NCI-H2081 (cell line): Measurements from ENCODE around the gene RHOXF2B.
"Not testable (repeated sequence)": the region's sequence is repeated elsewhere in the genome, so short reads cannot be mapped to it uniquely, and the experiment has no call there.

ENCODE experiments used
- DNase-seq, 2 experiments: peaks; one replicate each; lab custom pipeline; 2025; lab: John Stamatoyannopoulos, UW

RHOXF2B gene

GRCh38 chrX:120077590-120077989, at the start of gene RHOXF2B:
RHOXF2B (minus strand) TSS chrX:120077690; CDS start chrX:120077552, 138 bp downstream.
- not testable (repeated sequence) for DNase-seq

GRCh38 chrX:120125444-120125843, 48.0 kb upstream of the RHOXF2B start:
- DNase-seq = no peak

DNA sequence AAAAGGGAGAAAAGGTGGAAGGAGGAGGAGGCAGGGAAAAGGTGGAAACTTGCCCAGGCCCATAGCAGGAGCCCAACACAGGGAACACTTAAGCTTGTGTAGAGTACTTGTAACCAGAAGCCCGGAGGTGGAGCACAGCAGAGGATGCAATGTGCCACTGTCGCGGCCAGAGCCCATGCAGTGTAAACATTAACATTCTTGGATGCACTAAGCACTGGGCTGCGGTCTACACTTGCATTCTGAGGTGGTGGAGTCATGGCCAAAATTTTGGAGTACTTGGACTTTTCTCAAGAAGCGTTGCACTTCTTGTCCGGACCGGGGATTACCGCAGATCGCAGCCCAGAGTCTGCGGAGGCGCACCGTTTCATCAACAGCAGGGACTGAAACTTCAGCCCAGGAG, 42.7 kb upstream of the RHOXF2B start:
- no peak for DNase-seq

DNA sequence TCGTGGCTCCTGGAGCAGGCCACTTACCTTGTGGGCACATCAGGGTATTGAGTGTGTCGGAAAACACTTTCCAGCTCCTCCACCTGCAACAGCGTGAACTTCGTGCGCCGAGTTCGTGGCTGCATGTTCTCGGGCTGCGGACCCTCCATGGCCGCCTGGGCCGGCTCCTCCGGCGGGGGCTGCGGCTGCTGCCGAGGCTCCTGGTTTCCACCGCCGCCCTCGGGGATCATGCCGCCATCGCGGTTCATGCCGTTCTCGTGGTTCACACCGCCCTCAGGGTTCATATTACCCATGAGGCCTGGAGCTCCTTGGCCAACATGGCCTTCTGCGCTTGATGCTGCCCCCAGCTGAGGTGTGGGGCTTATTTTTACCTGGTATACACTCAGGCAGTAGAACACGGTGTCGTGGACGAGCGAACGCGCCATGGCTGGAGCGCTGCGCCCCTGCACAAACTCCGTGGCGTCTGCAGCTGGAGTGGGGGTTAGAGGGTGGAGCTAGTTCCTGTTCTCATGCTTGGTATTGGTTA, 38.0 kb upstream of the RHOXF2B start, which contains the start of gene RHOXF1:
RHOXF1 (minus strand) TSS at position 476 of the 526 bp plus-strand sequence; CDS start at position 425, 51 bp downstream.
- DNase-seq = no peak

DNA sequence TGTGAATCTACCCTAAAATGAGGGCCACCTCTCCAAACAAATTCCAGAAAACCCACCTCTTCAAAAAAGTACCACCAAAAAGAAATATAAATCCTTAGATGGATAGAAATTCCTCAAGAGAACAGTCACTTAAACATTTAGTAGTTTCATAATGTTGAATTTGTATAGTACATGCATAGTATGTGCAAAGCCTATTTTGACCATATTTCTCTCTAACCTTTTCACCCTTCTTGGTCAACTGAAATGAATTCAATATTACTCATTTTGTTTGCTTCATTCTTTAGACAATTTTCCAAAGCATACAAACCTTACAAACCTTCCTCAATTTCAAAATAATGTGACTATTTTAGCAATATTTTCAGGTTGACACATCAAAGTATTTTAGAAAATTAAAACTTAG, 34.1 kb upstream of the RHOXF2B start:
- no peak for DNase-seq

DNA sequence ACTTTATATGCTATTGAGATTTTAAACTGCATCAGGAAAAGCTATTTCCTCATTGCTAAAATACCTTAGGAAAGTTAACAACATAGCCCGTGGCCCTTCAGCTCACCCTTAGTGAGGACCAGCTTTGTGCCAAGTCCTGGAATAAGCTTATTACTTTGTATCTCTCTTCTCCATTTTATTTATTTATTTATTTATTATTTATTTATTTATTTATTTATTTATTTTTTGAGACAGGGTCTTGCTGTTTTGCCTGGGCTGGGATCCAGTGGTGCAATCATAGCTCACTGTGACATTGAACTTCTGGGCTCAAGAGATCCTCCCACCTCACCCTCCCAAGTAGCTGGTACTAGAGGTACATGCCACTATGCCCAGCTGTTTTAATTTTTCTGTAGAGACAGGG, 31.9 kb upstream of the RHOXF2B start:
- no peak for DNase-seq

DNA sequence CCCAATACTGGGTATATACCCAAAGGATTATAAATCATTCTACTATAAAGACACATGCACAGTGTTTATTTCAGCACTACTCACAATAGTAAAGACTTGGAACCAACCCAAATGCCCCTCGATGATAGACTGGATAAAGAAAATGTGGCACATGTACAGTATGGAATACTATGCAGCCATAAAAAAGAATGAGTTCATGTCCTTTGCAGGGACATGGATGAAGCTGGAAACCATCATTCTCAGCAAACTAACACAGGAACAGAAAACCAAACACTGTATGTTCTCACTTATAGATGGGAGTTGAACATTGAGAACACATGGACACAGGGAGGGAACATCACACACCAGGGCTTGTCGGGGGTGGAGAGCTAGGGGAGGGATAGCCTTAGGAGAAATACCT, 27.2 kb upstream of the RHOXF2B start:
- not testable (repeated sequence) for DNase-seq

- not testable (repeated sequence) for DNase-seq
Measured at GRCh38 chrX:120101057-120101456, 23.6 kb upstream of the RHOXF2B start.

DNA sequence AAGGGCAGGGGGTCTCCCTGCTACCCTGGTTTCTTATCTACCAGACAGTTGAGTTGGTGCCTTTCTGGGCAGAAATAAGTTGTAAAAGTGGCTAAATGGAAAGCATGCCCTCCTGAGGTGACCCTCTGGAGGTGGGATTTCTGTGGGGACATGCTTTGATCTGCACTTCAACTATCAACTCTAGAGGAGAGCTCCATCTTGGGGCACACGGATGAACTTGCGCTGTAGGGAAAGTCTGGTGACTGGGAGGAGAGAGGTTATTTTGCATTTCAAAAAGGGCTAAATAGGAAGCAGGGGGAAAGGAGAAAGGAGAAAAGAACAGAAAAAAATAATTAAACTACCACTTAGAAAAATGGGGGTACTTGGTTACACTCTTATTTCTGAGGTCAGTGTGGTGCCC, 12.7 kb upstream of the RHOXF2B start:
- no peak for DNase-seq

DNA sequence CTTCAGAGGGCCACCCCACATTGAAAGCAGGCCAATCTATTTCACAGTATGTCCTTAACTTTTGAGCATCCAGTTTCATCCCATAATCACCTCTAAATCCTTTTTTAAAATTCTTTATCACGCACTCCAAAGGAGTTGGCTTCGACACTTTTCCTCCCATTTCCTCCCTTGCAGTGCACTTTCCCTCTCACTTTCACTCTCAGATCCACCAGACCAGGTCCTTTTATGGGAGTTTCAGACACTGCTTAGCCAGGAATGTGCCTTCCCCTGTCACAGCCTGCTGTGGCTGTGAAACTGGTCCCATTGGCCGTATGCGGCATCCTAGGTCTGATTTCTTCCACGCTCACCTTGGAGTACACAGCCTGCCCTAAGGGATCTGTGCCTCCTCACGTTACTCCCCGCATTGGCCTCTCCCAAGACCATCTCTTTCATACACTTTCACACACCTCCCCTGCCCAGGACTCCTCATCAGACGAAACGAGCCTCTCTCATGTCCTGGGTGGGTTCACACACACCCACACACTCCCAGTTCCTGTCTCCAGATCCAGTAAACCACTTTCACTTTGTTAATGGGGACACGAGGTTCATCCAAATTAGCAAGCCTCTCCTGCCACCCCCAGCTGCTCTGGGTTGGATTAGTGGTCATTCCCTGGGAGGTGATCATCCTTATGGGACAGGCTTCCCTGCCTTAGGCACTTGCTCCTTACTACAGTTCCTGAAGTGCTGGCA, 10.0 kb upstream of the RHOXF2B start:
- no peak for DNase-seq

- not testable (repeated sequence) for DNase-seq
Measured at GRCh38 chrX:120085553-120086185, 8.2 kb upstream of the RHOXF2B start.

DNA sequence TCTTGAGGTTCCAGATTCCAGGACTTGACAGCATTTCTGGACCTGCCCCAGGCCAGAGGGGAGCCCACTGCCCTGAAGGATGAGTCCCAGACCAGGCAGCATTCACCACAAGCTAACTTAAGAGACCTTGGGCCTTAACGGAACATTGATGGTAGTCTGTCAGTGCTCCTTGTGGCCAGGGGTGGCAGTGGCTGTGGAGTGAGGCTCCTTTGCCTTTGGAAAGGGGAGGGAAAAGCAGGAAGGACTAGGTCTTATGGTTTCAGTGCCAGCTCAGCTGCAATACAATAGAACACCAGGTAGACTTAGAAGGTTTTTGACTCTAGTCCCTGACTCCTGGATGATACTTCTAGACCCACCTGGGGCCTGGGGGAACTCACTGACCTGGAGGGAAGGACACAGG, 11.3 kb downstream of the RHOXF2B start:
- not testable (repeated sequence) for DNase-seq

- not testable (repeated sequence) for DNase-seq
Measured at GRCh38 chrX:120042712-120043111, 34.8 kb downstream of the RHOXF2B start.

DNA sequence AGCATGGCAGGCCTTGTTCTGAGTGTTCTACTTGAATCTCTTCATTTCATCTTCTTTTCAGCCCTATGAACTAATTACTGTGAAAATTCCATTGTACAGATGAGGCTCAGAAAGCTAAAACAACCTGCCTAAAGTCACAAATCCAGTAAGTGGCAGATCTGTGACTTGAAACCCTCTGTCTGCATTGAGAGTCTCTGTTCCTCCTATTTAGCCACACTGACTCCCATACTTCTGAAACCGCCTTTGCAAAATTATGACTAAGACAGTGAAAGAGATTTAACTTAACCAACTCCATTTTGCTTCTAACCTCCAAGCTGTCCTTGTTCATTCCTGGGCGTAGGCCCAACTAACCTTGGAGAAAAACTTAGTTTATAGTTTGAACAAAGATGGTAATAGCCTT, 35.2 kb downstream of the RHOXF2B start:
- not testable (repeated sequence) for DNase-seq

GRCh38 chrX:120040176-120040575, 37.3 kb downstream of the RHOXF2B start:
- not testable (repeated sequence) for DNase-seq

DNA sequence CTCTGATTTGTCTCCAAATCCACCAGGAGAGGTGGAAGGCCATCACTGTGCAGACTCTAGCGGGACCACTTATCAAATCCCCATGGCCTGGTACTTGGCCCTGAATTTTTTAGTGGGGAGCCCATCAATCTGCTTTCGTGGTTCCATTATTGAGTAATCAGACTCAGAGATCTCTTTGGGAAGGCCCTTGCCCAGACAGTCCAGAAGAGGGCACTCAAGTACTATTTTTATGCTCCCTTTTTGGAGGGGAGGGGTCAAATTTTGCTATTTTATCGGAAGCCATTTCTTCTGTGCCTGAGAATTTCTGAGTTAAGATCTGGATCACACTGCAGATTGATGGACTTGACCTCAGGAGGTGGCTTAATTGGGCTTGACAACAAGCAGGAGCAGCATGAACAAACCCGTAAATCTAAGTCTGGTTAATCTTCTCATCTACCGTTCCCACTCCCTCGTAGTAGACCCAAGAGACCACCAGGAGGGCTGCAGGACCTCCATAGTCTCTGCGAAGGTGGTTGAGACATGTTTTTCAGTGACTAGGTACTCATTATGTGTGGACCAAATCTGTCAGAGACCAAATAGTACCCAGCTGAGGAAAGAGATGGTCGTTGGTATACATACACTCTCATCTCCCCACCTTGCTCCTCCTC, 38.3 kb downstream of the RHOXF2B start:
- not testable (repeated sequence) for DNase-seq

- DNase-seq = no peak
Measured at GRCh38 chrX:120036704-120037103, 40.8 kb downstream of the RHOXF2B start.

DNA sequence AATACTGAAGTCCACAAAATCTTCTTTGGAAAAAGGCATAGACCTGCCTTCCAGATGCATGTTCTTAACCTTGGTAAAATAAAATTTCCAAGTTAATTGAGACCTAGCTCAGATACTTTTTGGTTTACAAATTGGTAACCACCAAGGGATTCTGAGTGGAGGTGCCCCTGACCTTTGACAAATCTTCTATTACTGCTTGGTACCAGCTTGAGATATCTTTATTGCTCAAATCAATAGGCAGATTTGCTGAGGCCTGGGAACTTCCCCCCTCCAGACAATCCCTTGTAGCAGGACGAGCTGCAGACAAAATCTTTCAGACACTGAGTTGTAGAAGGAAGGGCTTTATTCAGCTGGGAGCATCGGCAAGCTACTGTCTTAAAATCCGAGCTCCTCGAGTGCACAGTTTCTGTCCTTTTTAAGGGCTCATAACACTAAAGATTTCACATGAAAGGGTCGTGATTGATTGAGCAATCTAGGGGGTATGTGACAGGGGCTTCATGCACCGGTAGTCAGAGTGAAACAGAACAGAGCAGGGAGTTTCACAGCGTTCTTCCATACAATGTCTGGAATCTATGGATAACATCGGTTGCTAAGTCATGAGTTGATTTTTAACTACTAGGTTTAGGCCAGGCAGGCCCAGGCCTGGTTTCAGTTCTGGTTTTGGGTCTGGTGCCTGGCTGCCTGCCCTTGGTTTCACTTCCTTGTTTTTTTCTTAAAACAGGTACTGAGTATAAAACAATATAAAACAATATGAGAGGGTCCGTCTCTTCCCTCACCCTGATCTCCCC, 41.8 kb downstream of the RHOXF2B start:
- not testable (repeated sequence) for DNase-seq

GRCh38 chrX:120029354-120029753, 48.1 kb downstream of the RHOXF2B start:
- DNase-seq = no peak

DNA sequence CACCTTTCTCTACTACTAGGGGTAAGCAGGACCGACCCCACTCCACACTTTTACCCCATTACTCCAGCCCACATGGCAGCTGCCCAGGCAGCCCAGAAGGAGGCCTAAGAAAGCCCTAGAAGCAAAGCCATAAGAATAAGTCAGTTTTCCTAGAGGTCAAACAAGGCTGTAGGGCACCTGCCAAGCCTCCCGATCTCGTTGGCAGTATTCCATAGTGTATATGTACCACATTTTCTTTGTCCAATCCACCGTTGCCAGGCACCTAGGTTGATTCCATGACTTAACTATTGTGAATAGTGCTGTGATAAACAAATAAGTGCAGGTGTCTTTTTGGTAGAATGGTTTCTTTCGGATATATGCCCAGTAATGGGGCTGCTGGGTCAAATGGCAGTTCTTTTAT, 54.2 kb downstream of the RHOXF2B start:
- DNase-seq = peak; percentile 69 to 91

DNA sequence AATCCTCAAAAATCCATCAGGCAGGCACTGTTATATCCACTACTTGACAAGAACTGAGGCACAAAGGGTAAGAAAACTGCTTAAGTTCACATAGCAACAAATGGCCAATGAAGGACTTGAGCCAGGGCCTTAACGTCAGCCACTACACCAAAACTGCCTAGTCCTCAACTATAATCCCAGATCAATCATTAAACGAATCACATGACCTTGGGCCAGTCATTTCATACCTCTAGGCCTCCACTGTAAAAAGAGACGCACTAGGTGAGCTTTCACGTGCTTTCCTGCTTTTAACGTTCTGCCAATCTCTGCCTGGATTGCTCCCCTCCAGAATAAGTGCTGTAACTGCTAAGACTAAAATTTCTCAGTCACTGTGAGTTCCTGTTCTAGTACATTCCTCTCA, 54.7 kb downstream of the RHOXF2B start:
- DNase-seq = no peak
